Measurements from ENCODE around the gene PTPRG. TPM values are rescaled to one million over a fixed set of nuclear protein-coding genes. Genes with fewer than 3 reads are reported as not detected.

Gene PTPRG
- polyA plus RNA-seq, 3 donors: not detected

DNA sequence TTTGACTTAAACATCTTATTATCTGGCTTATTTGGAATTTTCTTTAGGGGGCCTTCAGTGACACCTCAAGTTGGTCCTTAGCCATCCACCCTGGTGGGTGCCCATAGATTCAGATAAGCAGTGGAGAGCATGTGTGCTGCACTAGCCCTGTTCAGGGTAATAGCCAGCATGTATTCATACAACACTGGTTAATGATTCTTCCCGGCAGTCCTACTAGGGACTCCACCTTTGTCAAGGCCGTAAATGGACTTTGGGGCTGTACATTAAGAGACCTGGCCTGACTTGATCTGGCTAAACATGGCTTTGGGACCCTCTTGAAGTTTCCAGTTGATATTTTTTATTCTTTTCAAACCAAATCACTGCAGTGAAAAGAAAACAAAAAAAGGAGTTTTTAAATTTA is 125.8 kb downstream of the PTPRG start:
- no peak overlapping the region for H3K4me2 ChIP-seq (replicated peaks; ENCODE audit: extremely low read depth, low read length, poor library complexity, severe bottlenecking)
- H3K9me3 Mint-ChIP-seq: peaks cover 0 to 3% (median 1%) of the 10 kb centered on the region in 7 donors
- H3K36me3 ChIP-seq (replicated peaks in 1 of 2; ENCODE audit: control insufficient read depth in 1 of 2, insufficient read depth in 2 of 2, low read length in 2 of 2): no peaks in the 10 kb centered on the region
- no peaks in the 10 kb centered on the region for H3K4me1 ChIP-seq (ENCODE audit: control insufficient read depth in 1 of 2, insufficient read depth in 2 of 2, low read length in 2 of 2)
- no peak overlapping the region for H3K27ac Mint-ChIP-seq
- intact Hi-C loops (cut with micrococcal nuclease): no loop called here
- H2AFZ ChIP-seq (ENCODE audit: insufficient read depth, low read depth, low read length, poor library complexity, severe bottlenecking): no peak overlapping the region
- no peaks in the 10 kb centered on the region for H3K27me3 ChIP-seq (ENCODE audit: control insufficient read depth in 2 of 2, insufficient read depth in 2 of 2, low read length in 2 of 2)
- H3K4me3 Mint-ChIP-seq: no peak overlapping the region
- no peaks in the 10 kb centered on the region for H3K36me3 Mint-ChIP-seq
- H3K4me3 ChIP-seq (replicated peaks in 1 of 3; ENCODE audit: low read depth in 2 of 3, low read length in 3 of 3): no peak overlapping the region
- no peaks in the 10 kb centered on the region for H3K9me3 ChIP-seq (replicated peaks in 1 of 2; ENCODE audit: control insufficient read depth in 1 of 2, insufficient read depth in 1 of 2, low read length in 2 of 2)
- H3K9ac ChIP-seq (ENCODE audit: insufficient read depth, low read length, poor library complexity, severe bottlenecking): no peak overlapping the region
- H3K27ac ChIP-seq (ENCODE audit: low read depth in 1 of 2, low read length in 2 of 2): no peak overlapping the region
- no peaks in the 10 kb centered on the region for H3K79me2 ChIP-seq (ENCODE audit: insufficient read depth, low read length)
- TF ChIP-seq, protein P1, sequence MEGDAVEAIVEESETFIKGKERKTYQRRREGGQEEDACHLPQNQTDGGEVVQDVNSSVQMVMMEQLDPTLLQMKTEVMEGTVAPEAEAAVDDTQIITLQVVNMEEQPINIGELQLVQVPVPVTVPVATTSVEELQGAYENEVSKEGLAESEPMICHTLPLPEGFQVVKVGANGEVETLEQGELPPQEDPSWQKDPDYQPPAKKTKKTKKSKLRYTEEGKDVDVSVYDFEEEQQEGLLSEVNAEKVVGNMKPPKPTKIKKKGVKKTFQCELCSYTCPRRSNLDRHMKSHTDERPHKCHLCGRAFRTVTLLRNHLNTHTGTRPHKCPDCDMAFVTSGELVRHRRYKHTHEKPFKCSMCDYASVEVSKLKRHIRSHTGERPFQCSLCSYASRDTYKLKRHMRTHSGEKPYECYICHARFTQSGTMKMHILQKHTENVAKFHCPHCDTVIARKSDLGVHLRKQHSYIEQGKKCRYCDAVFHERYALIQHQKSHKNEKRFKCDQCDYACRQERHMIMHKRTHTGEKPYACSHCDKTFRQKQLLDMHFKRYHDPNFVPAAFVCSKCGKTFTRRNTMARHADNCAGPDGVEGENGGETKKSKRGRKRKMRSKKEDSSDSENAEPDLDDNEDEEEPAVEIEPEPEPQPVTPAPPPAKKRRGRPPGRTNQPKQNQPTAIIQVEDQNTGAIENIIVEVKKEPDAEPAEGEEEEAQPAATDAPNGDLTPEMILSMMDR (IDR thresholded peaks at IDR 0.05): no peak
- no peak for DNase-seq
- H4K20me1 ChIP-seq (ENCODE audit: insufficient read depth, low read length): no peaks in the 10 kb centered on the region
- no CpG with 5 or more reads among the region's 2 CpGs for WGBS (ENCODE audit: insufficient coverage)
- peaks cover 0 to 2% (median 1%) of the 10 kb centered on the region in 3 donors for H3K27me3 Mint-ChIP-seq (ENCODE audit: low read depth in 3 of 3)
- no peaks in the 10 kb centered on the region for H3K4me1 Mint-ChIP-seq

DNA sequence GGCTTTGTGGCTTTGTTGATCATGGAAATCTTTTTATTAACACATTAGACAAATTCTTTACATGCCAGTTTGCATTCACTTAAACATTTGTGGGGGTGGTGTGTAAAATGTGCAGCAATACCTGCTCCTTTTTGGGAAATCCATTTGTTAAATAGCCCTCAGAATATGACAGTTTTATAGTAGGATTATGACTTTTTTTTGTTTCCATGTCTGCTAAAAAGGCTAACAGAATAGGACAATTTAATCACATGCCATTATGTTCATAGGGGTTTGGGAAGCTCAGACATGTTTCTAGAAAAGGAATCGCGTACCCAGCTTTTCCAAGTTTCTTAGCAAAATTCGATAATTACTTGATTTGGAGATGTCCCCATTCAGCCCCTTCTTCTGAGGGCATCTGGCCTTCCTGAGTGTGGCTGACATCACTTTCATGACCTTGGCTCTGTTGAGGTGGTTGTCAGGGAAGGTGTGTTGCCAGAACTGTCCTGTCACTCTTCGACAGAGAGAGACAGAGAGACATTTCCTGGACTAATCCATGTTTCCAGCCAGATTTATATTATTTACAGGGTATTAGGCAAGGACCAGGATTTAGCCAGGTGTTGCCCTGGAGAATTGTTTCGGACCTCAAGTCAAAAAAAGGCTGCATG is 126.4 kb downstream of the PTPRG start:
- Mint-ChIP-seq H3K4me3 (no peak overlapping the region), H3K9me3 (peaks cover 0 to 3% (median 1%) of the 10 kb centered on the region in 7 donors), H3K27me3 (ENCODE audit: low read depth in 3 of 3) (peaks cover 0 to 2% (median 1%) of the 10 kb centered on the region in 3 donors), H3K4me1 (no peaks in the 10 kb centered on the region), H3K36me3 (no peaks in the 10 kb centered on the region), H3K27ac (no peak overlapping the region)
- WGBS (ENCODE audit: insufficient coverage): 74% methylated on average over 4 of the region's 5 CpGs
- H3K36me3 ChIP-seq (replicated peaks in 1 of 2; ENCODE audit: control insufficient read depth in 1 of 2, insufficient read depth in 2 of 2, low read length in 2 of 2): no peaks in the 10 kb centered on the region
- no peaks in the 10 kb centered on the region for H4K20me1 ChIP-seq (ENCODE audit: insufficient read depth, low read length)
- H3K27ac ChIP-seq (ENCODE audit: low read depth in 1 of 2, low read length in 2 of 2): no peak overlapping the region
- no peak overlapping the region for H3K4me3 ChIP-seq (replicated peaks in 1 of 3; ENCODE audit: low read depth in 2 of 3, low read length in 3 of 3)
- no peak for DNase-seq
- no peaks in the 10 kb centered on the region for H3K79me2 ChIP-seq (ENCODE audit: insufficient read depth, low read length)
- no peaks in the 10 kb centered on the region for H3K27me3 ChIP-seq (ENCODE audit: control insufficient read depth in 2 of 2, insufficient read depth in 2 of 2, low read length in 2 of 2)
- no peak overlapping the region for H3K9ac ChIP-seq (ENCODE audit: insufficient read depth, low read length, poor library complexity, severe bottlenecking)
- H3K9me3 ChIP-seq (replicated peaks in 1 of 2; ENCODE audit: control insufficient read depth in 1 of 2, insufficient read depth in 1 of 2, low read length in 2 of 2): no peaks in the 10 kb centered on the region
- no peak overlapping the region for H2AFZ ChIP-seq (ENCODE audit: insufficient read depth, low read depth, low read length, poor library complexity, severe bottlenecking)
- intact Hi-C loops (cut with micrococcal nuclease): no loop called here
- H3K4me1 ChIP-seq (ENCODE audit: control insufficient read depth in 1 of 2, insufficient read depth in 2 of 2, low read length in 2 of 2): no peaks in the 10 kb centered on the region
- TF ChIP-seq, protein P1 (IDR thresholded peaks at IDR 0.05): no peak
- H3K4me2 ChIP-seq (replicated peaks; ENCODE audit: extremely low read depth, low read length, poor library complexity, severe bottlenecking): no peak overlapping the region
